ENCODE data around the gene GFRA1.

Gene GFRA1

GRCh38 chr10:116240157-116240950 is 32.7 kb downstream of the GFRA1 start:
- DNase-seq (ENCODE audit: low spot score) = no peak

DNA sequence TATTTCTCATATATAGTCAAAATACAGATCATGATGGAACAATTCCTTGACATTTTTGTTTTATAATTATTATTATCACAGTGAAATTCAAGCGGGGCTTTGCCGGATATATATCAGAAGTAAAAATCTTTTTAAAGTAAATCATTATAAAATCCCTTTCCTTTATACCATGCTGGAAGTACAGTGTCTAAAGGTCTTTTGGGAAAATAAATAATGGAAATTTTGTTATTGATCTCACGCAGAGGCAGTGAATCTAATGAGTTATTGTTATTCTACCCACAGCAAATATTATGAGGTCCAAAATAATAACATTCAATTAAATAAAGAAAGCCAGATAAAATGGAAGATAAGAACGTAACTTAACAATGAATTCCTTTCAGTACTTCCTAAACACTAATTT is 33.8 kb downstream of the GFRA1 start:
- DNase-seq (ENCODE audit: low spot score) = no peak

GRCh38 chr10:116237970-116238369 is 35.0 kb downstream of the GFRA1 start:
- DNase-seq (ENCODE audit: low spot score) = no peak

GRCh38 chr10:116237260-116237659 is 35.7 kb downstream of the GFRA1 start:
- DNase-seq (ENCODE audit: low spot score) = no peak

DNA sequence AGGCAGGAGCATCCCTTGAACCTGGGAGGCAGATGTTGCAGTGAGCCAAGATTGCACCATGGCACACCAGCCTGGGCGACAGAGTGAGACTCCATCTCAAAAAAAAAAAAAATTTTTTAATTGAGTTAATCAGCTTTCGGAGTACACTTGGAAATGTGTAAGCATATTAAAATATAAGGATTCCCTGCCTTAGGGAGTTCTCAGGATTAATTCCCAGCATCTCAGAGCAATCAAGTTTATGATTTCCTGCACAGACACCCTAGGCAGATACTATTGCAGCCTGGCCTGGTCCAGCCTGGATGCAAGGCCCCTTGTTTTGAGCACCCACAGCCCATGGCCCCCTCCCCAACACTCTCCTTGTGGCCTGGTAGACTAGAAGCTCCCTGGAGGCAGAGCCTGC is 39.8 kb downstream of the GFRA1 start:
- no peak for DNase-seq (ENCODE audit: low spot score)

DNA sequence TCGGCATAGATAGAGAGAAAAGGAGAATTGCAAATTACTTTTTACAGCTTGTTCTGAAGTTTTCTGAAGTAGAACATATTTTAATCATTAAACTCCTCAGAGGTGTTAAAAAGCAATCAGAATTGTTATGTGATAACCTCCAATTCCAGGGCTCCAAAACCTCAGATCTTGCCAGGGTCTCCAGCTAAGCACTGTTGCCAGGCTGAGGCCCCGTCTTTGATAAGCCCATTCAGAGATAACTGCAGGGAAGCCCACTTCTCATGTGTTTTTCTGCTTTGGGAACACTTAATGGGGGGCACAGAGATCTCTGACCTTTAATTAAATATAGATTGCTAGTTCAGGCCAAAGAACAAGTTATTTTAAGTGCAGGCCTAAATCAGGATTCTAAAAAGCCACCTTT is 40.4 kb downstream of the GFRA1 start:
- DNase-seq (ENCODE audit: low spot score) = no peak

GRCh38 chr10:116226766-116227165 is 46.2 kb downstream of the GFRA1 start:
- DNase-seq (ENCODE audit: low spot score) = no peak

DNA sequence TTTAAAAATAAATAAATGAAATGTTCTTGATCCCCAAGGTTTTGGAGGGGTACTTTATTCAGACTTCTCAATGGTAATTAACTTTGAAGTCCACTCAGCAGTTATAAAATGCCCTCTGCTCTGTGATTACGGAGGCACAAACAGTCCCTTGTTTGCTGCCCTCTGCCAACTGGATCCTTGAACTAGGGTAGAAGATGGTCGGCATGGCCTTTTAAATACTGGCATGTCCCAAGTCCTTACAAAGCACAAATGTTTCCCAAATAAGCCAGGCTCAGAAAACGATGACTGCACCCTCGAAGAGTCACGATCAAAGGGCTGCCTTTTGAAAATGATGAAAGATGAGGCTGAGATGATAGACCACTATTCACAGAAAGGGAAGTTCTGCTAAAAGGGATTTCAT is 47.0 kb downstream of the GFRA1 start:
- no peak for DNase-seq (ENCODE audit: low spot score)

GRCh38 chr10:116223289-116223688 is 49.7 kb downstream of the GFRA1 start:
- DNase-seq (ENCODE audit: low spot score) = no peak

GRCh38 chr10:116221053-116221452 is 52.0 kb downstream of the GFRA1 start:
- no peak for DNase-seq (ENCODE audit: low spot score)

GRCh38 chr10:116216676-116217075 is 56.3 kb downstream of the GFRA1 start:
- no peak for DNase-seq (ENCODE audit: low spot score)

- DNase-seq (ENCODE audit: low spot score) = no peak
Measured at GRCh38 chr10:116215651-116216050, 57.4 kb downstream of the GFRA1 start.

GRCh38 chr10:116211682-116212081 is 61.3 kb downstream of the GFRA1 start:
- DNase-seq (ENCODE audit: low spot score) = no peak

DNA sequence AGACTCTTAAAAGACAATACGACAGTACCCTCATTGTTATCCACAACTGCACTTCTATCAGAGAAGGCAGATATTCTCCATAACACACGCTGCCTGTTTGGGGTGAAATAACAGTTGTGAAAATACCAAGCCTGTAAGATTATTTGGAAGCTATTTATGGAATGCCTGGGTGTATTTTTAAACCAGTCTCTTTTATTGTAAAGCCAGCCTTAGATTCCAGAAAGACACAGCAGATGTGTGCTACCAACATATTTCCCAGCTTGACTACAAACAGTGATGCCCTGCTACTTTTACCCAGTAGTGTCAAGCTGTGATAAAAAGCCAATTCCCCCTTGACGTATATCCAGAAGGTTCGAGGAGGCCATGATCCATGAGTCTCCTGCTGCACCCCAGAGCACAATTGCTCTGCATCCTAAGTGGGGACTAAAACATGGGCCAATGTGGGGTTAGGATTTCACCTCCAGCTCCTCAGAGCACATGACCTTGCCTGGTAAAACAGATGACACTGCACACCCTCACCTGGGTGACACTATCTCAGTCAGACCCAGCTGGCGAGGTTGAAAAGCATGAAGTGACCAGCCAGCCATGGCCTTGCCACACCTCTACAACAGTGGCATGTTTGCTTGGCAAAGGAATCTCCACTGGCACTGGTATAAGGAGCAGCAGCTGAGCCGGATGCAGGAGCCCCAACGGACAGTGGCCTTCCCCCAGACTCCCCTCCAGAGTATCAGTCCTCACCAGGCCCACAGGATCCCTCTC is 62.2 kb downstream of the GFRA1 start:
- DNase-seq (ENCODE audit: low spot score) = no peak

DNA sequence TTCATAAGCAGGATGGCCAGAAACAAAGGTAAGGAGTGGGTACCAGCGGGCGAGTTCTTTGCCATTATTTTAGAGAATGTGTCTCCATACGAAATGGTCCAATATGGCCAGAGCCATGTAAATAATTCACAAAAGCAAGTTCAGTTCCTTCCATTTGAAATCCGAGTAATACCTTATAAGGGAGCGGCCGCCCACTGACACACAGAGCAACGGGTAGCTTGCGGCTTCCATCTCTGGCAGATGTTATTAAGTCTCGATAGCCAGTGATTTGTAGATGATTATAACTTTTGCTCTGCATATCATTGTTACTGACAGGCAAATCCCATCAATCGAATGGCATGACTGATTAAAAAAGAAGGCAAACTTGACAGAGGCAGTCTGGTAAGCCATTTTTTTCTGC is 63.2 kb downstream of the GFRA1 start:
- no peak for DNase-seq (ENCODE audit: low spot score)

- DNase-seq (ENCODE audit: low spot score) = no peak
Measured at GRCh38 chr10:116208956-116209567, 63.9 kb downstream of the GFRA1 start.

DNA sequence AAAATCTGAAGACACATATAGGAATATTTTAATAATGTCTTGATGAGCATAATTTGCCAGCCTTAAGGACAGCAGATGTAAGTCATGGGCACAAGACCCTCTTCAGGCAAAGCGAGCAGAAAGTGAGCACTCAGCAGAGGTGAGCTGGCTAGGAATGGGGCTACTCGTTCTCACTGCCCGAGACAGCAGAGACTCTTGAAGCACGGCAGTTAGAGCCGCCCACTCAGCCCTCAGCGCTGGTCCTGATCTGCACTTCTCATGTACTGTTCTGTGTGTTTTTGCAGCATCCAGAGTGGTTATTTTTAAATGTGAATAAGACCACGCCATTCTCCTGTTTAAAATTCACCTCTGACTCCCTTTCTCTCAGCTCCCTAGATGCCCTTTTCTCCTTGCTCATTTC is 65.3 kb downstream of the GFRA1 start:
- no peak for DNase-seq (ENCODE audit: low spot score)

DNA sequence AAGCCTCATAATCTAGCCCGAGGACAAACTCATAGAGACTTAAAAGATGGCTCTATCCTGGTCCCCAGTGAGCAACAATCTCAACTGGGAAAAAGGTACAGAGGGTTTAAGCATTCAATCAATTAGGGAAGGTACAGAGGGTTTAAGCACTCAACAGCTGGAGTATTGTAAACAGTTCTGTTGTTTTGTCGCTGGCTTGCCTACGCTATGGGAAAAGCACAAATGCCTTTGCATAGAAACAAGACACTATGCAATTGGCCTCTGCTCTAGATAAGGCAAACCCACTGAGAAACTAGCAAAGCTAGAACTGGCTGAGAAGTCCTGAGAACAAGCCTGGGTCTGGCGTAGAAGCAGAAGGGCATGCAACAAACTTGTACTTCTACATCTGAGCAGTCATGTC is 69.3 kb downstream of the GFRA1 start:
- no peak for DNase-seq (ENCODE audit: low spot score)

DNA sequence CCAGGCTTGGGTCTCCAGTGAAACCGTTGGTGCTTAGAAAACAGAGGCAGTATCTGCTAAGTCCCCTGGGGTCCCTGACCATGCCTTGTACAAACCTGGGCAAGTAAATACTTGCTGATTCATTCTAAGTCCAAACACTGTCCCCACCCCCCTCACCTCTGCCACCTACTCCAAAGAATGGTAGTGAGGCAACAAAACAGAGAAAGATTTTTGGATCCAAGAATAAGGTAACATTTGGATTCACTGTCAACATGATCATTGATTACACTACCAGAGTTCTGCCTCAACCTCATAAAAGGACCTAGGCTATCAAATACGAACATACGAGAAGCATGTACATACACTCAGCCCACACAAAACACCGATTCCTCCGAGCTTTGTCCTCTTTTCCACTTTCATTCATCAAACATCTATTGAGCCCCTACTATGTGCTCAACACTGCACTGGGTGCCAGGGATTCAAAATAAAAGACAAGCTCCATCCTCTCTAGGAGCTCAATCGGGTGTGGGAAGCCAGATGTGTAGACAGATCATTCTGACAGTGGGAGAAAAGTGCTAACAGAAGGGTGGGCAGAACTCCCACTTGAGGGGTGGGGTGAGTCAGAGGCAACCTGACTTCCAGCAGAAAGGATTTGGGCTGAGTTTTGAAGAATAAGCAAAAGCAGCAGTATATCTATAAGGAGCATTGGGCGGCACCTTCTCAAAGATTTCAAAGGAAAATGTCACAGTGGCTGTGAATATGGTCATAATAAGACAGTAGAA is 71.2 kb downstream of the GFRA1 start:
- DNase-seq (ENCODE audit: low spot score) = no peak

DNA sequence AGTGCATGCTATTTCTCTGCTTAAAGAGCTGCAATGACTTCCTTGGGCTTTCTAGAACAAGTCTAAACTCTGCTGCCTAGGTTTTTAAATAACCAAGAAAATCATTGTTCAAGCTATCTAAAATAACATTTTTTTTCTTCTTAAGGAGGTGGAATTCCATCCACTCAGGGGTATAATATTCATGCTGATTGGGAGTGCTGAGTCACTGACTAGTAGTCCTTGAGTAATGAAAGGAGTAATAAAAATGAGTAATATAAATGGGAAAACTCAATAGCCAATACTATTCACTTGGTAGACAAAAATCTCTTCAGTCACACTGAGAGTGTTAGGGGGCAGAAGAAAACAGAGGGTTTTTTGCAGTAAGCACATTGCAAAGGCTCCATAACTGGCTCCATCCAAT is 72.0 kb downstream of the GFRA1 start:
- DNase-seq (ENCODE audit: low spot score) = no peak

GRCh38 chr10:116198676-116199035 is 74.3 kb downstream of the GFRA1 start:
- DNase-seq (ENCODE audit: low spot score) = no peak

GRCh38 chr10:116197946-116198675 is 74.9 kb downstream of the GFRA1 start:
- no peak for DNase-seq (ENCODE audit: low spot score)

All from LoVo (cell line).